ENCODE data around the gene CLIC5. TPM values are rescaled to one million over a fixed set of nuclear protein-coding genes. Genes with fewer than 3 reads are reported as not detected.

Gene CLIC5
- polyA plus RNA-seq, 4 donors = 18.6 to 197 (median 191) TPM

DNA sequence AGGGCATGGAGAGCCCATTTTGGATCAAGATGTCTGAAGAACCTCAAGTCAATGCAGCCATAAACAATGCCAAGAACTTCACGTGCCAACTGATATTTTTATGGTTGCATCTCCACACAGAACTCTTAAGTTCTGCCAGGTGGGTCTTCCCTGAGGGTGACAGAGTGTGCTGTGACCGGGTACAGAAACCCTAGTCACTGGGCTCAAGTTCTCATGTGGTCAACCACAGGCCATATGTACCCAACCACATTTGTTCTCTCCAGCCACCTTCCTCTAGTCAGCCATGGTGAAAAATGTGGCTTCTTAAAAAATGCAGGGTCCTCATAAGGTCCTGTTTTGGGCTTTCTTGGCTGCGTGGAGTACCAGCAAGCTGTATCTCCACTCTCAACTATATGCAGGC is 48.9 kb downstream of the CLIC5 start:
- no peak for DNase-seq (ENCODE audit: low read depth in 4 of 4, low spot score in 3 of 4)

DNA sequence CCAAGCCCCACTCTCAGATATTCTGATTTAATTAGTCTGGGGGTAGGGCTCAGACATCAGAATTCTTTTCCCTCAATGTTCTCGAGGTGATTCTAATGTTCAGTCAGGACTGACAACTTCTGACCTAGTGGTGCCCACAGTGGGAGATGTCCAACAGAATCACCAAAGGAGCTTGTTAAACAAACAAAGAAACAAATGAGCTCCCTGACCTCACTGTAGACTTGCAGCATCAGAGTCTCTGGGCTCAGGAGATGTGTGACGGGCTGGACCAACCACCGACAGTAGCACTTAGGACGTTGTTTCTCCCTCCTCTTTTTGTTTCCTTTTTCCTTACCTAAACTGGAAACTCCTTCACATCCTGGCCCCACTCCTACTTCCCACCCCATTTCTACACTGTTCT is 49.3 kb downstream of the CLIC5 start:
- no peak for DNase-seq (ENCODE audit: low read depth in 4 of 4, low spot score in 3 of 4)

DNA sequence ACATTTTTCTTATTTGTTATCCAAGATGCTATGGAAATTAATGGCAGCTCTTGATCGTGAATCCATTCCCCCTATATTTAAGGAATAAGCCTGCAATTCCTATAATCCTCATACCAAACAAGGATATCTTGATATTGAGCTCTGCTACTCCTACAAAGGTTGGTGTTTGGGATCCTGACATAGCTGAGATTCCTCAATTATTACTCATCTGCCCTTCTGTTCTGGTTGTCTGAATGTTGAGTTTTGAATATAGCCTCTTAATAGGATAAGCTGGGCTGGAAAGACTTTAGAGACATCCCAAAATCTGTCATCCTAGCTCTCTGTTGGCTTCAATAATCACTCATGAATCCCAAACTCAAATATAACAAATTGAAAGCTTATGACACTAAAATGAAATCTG is 49.9 kb downstream of the CLIC5 start:
- DNase-seq (ENCODE audit: low read depth in 4 of 4, low spot score in 3 of 4) = no peak

- DNase-seq (ENCODE audit: low read depth in 4 of 4, low spot score in 3 of 4) = no peak
Observed at GRCh38 chr6:45965007-45965406, 50.7 kb downstream of the CLIC5 start.

DNA sequence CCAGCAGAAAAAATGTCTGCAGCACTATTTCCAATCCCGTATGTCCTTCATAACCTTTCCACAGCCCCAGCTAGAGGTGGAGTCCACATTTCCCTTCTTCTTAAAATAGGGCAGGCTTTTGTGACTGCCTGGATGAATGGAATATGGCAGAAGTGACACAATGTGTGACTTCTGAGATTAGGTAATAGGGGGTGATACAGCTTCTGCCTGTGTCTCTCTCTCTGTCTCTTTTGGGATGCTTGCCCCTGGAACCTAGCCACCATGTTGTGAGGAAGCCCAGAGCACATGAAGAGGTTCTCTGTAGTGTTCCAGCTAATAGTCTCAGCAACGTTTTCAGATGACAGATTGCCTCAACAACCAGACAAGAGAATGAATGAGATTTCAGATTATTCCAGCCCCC is 51.4 kb downstream of the CLIC5 start:
- DNase-seq (ENCODE audit: low read depth in 4 of 4, low spot score in 3 of 4) = no peak

DNA sequence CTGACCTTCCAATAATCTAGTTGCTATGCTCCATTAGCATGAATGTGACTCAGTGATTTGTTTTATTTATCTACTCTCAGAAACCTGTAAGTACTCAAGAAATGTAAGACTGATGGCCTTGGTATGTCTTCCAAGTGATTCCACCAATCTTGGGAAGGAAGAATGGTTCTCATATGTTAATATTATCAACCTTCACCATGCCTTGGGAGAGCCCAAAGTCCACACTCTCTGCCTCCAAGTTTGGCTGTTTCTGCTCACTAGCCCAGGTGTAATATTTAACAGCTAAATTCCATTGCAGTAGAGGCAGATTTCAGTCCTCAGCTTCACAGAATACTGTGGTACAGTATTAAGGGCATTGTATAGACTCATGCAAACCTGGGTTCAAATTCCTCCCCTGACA is 51.8 kb downstream of the CLIC5 start:
- no peak for DNase-seq (ENCODE audit: low read depth in 4 of 4, low spot score in 3 of 4)

GRCh38 chr6:45961125-45961524 is 54.5 kb downstream of the CLIC5 start:
- no peak for DNase-seq (ENCODE audit: low read depth in 4 of 4, low spot score in 3 of 4)

GRCh38 chr6:45959534-45960145 is 56.0 kb downstream of the CLIC5 start:
- DNase-seq (ENCODE audit: low read depth in 4 of 4, low spot score in 3 of 4) = peak in 1 of 4 donors; percentile 59

GRCh38 chr6:45956663-45957062 is 59.0 kb downstream of the CLIC5 start:
- DNase-seq (ENCODE audit: low read depth in 4 of 4, low spot score in 3 of 4) = no peak

GRCh38 chr6:45956176-45956575 is 59.5 kb downstream of the CLIC5 start:
- DNase-seq (ENCODE audit: low read depth in 4 of 4, low spot score in 3 of 4) = no peak

DNA sequence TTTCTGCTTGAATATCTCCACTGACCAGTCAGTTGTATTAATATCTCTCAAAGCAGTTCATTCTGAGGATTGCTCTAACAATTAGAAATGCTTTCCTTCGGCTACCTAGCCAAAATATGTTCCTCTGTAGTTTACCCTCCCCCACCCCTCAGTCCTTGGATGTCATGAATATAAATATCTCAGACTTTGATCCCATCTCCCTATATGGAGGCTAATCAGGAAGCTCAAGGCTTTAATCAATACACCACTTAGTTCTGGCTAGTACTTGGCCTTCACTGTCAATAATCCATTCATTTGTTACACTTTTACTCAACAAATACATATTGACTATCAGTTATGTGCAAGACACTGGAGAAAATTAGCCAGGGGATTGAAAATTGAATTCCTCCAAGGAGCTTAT is 60.1 kb downstream of the CLIC5 start:
- no peak for DNase-seq (ENCODE audit: low read depth in 4 of 4, low spot score in 3 of 4)

DNA sequence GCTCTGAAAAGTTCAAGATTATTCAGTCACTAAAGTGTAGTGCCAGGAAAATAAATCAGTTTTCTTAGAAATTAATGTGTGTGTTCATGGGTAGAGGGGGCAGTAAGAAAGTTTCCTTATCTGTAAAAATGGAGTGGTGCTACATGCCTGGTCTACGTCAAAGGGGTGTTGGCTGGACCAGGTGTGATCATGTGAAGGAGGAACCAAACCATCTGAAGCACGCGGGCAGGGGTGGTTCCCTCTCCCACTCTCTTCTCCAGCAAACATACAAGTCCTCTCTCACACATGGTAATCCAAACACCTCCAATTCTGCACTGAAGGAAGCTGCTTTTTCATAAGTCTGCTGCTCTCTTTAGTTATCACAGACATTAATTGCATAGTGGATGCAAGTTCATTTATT is 63.1 kb downstream of the CLIC5 start:
- DNase-seq (ENCODE audit: low read depth in 4 of 4, low spot score in 3 of 4) = no peak

- no peak for DNase-seq (ENCODE audit: low read depth in 4 of 4, low spot score in 3 of 4)
Observed at GRCh38 chr6:45952168-45952529, 63.5 kb downstream of the CLIC5 start.

DNA sequence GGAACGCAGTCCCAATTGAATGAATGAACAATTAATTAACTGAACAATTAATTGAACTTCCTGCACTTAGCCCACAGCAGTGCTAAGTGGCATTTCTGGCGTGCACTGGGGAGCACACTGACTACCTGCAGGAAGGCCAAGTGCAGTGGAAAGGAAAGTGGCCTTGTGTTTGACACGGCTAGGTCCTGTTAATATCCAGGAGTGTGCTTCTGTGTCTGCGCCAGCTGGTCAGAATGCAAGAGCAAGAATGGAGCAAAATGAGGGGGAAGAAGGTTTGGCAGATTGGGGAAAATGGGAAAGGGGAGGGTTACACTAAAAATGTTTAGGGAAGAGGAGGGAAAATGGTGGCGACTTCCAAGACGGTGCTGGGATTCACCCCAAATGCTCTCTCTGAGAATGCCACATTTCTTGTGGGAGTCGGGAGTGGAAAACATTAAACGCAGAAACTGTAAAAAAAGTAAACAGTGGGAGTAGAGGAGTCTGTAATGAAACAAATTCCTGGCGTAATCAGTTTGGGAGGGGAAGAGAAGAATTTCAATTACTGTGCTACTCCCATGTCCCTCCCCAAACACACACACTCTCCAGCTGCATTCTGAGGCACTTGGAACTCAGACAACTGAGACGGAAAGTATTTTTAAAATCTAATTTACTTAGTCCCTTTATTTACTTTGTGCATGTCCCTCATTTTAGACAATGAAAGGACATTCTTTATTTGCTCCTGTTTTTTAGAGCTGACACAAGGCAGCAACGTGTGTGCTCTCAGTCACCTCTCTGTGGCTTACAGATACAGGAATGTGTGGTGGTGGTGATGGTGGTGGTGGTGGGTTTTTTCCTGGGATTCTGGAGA is 64.1 kb downstream of the CLIC5 start:
- peak in 3 of 4 donors; percentile 59 to 71 (median 68) for DNase-seq (ENCODE audit: low read depth in 4 of 4, low spot score in 3 of 4)

DNA sequence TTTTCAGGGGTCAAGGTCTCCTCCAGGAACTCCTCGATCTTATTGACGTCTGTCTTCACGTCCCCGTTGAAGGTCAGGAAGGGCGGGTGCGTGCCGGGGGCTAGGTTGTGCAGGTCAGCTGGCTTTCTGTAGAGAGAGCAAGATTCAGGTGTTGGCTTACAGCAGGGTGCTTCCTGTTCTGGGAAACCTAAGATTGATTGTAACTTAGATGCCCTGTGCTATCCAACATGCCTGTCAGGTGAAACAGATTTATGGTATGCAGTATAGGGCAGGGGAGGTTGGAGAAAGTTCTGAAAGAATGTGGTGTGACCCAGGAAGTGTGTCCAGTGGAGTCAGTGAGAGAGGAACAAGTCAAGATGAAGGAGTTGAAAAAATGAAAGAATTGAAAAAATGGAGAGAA is 66.4 kb downstream of the CLIC5 start:
- DNase-seq (ENCODE audit: low read depth in 4 of 4, low spot score in 3 of 4) = no peak

DNA sequence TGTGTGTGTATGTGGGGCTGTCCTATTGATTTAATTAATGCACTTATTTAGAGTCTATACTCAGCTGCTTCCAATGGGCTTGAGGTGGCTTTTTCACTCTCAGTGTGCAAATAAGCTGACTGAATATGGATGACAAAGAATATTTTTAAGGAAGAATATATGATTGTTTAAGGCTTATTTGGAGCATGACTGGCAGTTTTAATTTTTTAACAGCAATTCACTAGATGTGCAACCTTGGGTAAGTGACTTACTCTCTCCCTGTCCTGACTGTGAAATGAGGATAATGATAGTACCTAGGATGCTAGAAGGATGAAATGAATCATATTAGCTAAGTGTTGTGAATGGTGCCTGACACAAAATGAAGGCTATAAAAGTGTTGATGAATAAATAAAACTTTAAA is 67.9 kb downstream of the CLIC5 start:
- no peak for DNase-seq (ENCODE audit: low read depth in 4 of 4, low spot score in 3 of 4)

DNA sequence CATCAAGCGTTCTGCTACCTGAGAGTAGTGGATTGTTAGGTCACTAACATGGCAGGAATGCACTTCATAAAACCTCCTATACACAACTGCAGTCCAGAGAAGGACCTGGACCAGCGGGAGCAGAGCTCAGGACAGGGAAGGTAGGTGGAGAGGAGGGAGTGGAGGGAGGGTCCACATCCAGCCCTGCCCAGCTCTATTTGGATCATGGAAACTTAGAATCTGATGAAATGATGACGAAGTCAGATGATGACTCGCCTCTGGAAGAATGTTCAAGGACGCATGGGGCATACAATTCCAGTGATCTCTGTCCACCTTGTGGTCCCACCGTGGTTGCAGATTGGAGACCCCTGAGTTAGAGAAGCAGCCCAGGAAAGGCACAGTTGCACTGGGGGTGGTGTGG is 68.8 kb downstream of the CLIC5 start:
- no peak for DNase-seq (ENCODE audit: low read depth in 4 of 4, low spot score in 3 of 4)

GRCh38 chr6:45946352-45946751 is 69.3 kb downstream of the CLIC5 start:
- peak in 2 of 4 donors; percentile 50 to 52 for DNase-seq (ENCODE audit: low read depth in 4 of 4, low spot score in 3 of 4)

DNA sequence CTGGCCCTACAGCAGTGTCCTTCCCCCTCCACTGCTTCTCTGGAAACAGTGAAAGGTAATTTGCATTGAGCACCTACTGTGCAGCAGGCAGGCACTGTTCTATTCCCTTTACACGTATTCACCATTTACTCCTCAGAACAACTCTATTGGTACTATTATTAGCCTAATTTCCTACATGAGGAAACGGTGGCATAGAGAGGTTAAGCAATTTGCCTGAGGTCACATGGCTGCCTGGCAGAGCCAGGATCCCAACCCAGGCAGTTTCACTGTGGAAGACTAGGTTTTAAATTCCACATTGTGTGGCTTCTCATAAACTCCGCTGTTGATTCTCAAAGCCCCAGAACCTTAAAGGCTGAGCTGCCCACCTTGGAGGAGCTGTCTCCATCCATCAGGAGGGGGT is 72.7 kb downstream of the CLIC5 start:
- DNase-seq (ENCODE audit: low read depth in 4 of 4, low spot score in 3 of 4) = no peak

GRCh38 chr6:45933855-45934254 is 81.8 kb downstream of the CLIC5 start:
- DNase-seq (ENCODE audit: low read depth in 4 of 4, low spot score in 3 of 4) = no peak

GRCh38 chr6:45931232-45931631 is 84.4 kb downstream of the CLIC5 start:
- DNase-seq (ENCODE audit: low read depth in 4 of 4, low spot score in 3 of 4) = no peak

GRCh38 chr6:45930420-45931040 is 85.1 kb downstream of the CLIC5 start:
- DNase-seq (ENCODE audit: low read depth in 4 of 4, low spot score in 3 of 4) = peak in 3 of 4 donors; percentile 53 to 57 (median 53)
